Activated CD8-positive, alpha-beta memory T cell treated with anti-CD3 and anti-CD28 coated beads for 48 hours (primary cell): ENCODE data around the gene EVC2.

Source experiments
- DNase-seq, 3 experiments: peaks; one replicate each; pipeline ENCODE4 v3.0.0-alpha.2; 2020; ENCODE audit warnings: low read depth in 2 of 3, low spot score in 2 of 3

The EVC2 gene

GRCh38 chr4:5515646-5516045, 192.7 kb downstream of the EVC2 start:
- DNase-seq, result no peak
